Stomach (tissue), 9 donors: ENCODE results near the gene AGAP1. TPM values are rescaled to one million over a fixed set of nuclear protein-coding genes. Genes with fewer than 3 reads are reported as not detected.

ENCODE experiments used
- DNase-seq, 2 donors: peaks; one replicate each; pipeline versions ENCODE4 v3.0.0 to v3.0.0-alpha.2; 2013 to 2019
- H3K27ac ChIP-seq, 5 donors: fragments of 200-600 bp in 4 of 5; sonication (generic) in 4 of 5; one replicate each; pipeline ENCODE4 v1.5.1; 2013 to 2019; ENCODE audit warnings: mild to moderate bottlenecking in 1 of 5, moderate library complexity in 1 of 5
- H3K27me3 ChIP-seq, 3 donors: fragments of 200-600 bp; sonication (generic); one replicate each; pipeline ENCODE4 v1.5.1; 2017 to 2019; ENCODE audit warnings: mixed run types in 1 of 3
- H3K36me3 ChIP-seq, 4 donors: fragments of 200-600 bp; sonication (generic); 1 replicate in 3 of 4; 2 replicates in 1 of 4; pipeline ENCODE4 v1.5.1; 2016 to 2019
- H3K4me1 ChIP-seq, 4 donors: fragments of 200-600 bp; sonication (generic); one replicate each; pipeline ENCODE4 v1.5.1; 2016 to 2019
- H3K4me3 ChIP-seq, 4 donors: fragments of 200-600 bp; sonication (generic) in 3 of 4; one replicate each; pipeline ENCODE4 v1.5.1; 2016 to 2019; ENCODE audit warnings: mild to moderate bottlenecking in 1 of 4
- H3K9me3 ChIP-seq, 4 donors: fragments of 200-600 bp; sonication (generic); one replicate each; pipeline ENCODE4 v1.5.1; 2016 to 2019
- EP300 ChIP-seq: sonication (generic); formaldehyde crosslinking; IDR thresholded peaks from one replicate; pipeline ENCODE4 v1.6.1; 2017; ENCODE audit warnings: antibody characterized with exemption
- POLR2A ChIP-seq, 4 donors: fragments of 450-650 bp; IDR thresholded peaks; one replicate each; pipeline ENCODE4 v1.6.1; 2016; ENCODE audit warnings: antibody characterized with exemption in 4 of 4, control low read depth in 2 of 4, mild to moderate bottlenecking in 1 of 4, moderate library complexity in 1 of 4
- POLR2AphosphoS5 ChIP-seq, 3 donors: sonication (generic); formaldehyde crosslinking; IDR thresholded peaks; one replicate each; pipeline ENCODE4 v1.6.1; 2016; ENCODE audit warnings: antibody characterized with exemption in 3 of 3
- WGBS, 5 donors: extraction: QIAGEN DNeasy Blood & Tissue Kit in 3 of 5; methylation state at CpG; one replicate each; pipeline versions ENCODE4 v1.1.5 to v1.1.7; 2013 to 2018; 5-methylcytosine and 5-hydroxymethylcytosine counted together
- intact Hi-C: fragments of 100-400 bp; cut with DNase I; formaldehyde crosslinking; loops from one replicate; pipeline ENCODE4 v1.15.1; 2023; ENCODE audit warnings: low total_unique reads
- polyA plus RNA-seq, 3 donors: library from polyadenylated mRNA; stranded (reverse); fragments of 200-250 nt; gene quantifications; one replicate each; pipeline ENCODE4 v1.2.3, GENCODE V29; 2013
- total RNA-seq, 5 donors: library from RNA; depleted of rRNA; stranded (reverse); fragments of >200 nt; gene quantifications; one replicate each; pipeline versions ENCODE4 v1.1.0 to v1.2.3, GENCODE V29; 2014 to 2016
- TF ChIP-seq, protein P1 (sequence below), 7 experiments: fragments of 450-650 bp in 4 of 7; fragments of 200-600 bp in 3 of 7; sonication (generic) in 3 of 7; IDR thresholded peaks; one replicate each; pipeline ENCODE4 v1.5.1; 2016 to 2019; ENCODE audit warnings: antibody characterized with exemption in 7 of 7, control low read depth in 2 of 7, mild to moderate bottlenecking in 1 of 7
- donor health status: healthy with polysubstance abuse.
- donor health status: Bipolar disorder and iron deficiency.
- donor health status: healthy.

The AGAP1 gene
- total and polyA plus RNA-seq, 8 donors = 4.2 to 139 (median 35.0) TPM

DNA sequence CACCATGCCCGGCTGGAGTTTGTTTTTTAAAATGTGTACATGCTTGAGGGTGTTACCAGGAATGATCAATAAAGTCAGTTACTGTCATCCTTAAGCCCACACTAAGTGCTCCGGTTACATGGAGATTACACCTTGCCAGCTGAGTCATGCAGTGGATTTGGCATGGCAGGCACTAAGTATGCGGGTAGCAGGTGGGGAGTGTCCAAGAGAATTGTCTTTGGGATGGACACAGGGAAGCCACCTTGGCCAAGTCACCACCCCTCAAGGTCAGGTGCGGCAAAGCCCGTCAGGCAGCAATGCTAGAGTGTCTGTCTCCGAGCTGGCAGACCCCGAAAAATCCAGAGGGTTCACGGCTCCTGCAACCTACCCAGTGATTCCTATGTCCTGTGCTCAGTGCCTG lies 619.6 kb downstream of the AGAP1 start:
- WGBS, 5 donors = 92 to 96% (median 93%) methylated on average over 7 to 8 of the region's 8 CpGs
- Histone ChIP-seq H3K36me3 (no peaks in the 10 kb centered on the region), H3K27ac (no peak overlapping the region), H3K27me3 (no peaks in the 10 kb centered on the region), H3K4me3 (no peak overlapping the region), H3K4me1 (peaks cover 0 to 8% (median 7%) of the 10 kb centered on the region in 4 donors), H3K9me3 (no peaks in the 10 kb centered on the region)
- TF ChIP-seq EP300 (no peak), POLR2AphosphoS5 (IDR thresholded peaks at IDR 0.05) (no peak), POLR2A (IDR thresholded peaks at IDR 0.05) (no peak)
- TF ChIP-seq, protein P1, sequence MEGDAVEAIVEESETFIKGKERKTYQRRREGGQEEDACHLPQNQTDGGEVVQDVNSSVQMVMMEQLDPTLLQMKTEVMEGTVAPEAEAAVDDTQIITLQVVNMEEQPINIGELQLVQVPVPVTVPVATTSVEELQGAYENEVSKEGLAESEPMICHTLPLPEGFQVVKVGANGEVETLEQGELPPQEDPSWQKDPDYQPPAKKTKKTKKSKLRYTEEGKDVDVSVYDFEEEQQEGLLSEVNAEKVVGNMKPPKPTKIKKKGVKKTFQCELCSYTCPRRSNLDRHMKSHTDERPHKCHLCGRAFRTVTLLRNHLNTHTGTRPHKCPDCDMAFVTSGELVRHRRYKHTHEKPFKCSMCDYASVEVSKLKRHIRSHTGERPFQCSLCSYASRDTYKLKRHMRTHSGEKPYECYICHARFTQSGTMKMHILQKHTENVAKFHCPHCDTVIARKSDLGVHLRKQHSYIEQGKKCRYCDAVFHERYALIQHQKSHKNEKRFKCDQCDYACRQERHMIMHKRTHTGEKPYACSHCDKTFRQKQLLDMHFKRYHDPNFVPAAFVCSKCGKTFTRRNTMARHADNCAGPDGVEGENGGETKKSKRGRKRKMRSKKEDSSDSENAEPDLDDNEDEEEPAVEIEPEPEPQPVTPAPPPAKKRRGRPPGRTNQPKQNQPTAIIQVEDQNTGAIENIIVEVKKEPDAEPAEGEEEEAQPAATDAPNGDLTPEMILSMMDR (IDR thresholded peaks at IDR 0.05) = no peak
- no peak for DNase-seq
- intact Hi-C loops = no loop called here

DNA sequence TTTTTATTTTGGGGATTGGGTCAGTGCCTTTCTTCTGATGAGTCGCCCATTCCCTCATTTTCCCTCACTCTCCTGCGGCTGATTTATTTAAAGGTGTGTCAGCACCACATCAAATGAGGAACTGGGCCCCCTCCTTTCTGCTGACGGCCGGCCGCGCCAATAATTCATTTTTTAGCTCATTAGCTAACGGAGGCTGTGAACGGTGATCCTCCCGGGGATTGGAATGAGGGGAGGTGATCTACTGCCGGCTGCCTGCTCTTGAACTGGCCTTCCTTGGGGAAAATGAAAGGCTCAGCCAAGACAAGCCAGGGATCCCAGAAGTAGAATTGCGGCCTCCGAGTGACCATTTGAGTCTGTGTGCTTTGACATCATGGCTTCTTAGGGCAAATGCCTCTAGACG lies 620.1 kb downstream of the AGAP1 start:
- H3K9me3 ChIP-seq = no peaks in the 10 kb centered on the region
- H3K4me3 ChIP-seq = no peak overlapping the region
- no peak overlapping the region for H3K27ac ChIP-seq
- no peak for TF ChIP-seq EP300
- TF ChIP-seq, protein P1 (IDR thresholded peaks at IDR 0.05) = no peak
- TF ChIP-seq POLR2A (IDR thresholded peaks at IDR 0.05) = no peak
- no peak for TF ChIP-seq POLR2AphosphoS5 (IDR thresholded peaks at IDR 0.05)
- DNase-seq = no peak
- no peaks in the 10 kb centered on the region for H3K27me3 ChIP-seq
- H3K4me1 ChIP-seq = peaks cover 0 to 11% (median 9%) of the 10 kb centered on the region in 4 donors
- intact Hi-C loops = no loop called here
- WGBS, 5 donors = 91 to 95% (median 94%) methylated on average over 13 of the region's 13 CpGs
- no peaks in the 10 kb centered on the region for H3K36me3 ChIP-seq

DNA sequence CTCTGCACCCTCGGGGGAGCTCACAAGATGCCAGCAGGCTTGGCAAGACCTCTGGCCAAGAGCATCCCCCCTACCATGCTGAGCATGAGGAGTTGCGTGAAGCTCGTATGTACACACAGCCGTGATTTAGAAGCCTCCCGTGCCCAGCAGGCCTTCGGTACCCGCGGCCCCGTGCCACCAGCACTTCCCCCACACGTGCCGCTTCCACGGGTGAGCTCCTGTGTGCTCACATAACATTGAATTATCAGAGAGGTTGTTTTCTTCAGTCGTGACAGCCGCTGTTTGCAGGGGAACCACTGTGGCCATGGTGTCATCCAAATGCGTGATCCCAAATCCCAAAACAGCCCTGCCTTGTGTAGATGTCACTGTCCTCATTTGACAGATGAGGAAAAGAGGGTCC lies 621.1 kb downstream of the AGAP1 start:
- Histone ChIP-seq H3K27me3 (no peaks in the 10 kb centered on the region), H3K4me3 (no peak overlapping the region), H3K27ac (no peak overlapping the region), H3K4me1 (peaks cover 0 to 11% (median 9%) of the 10 kb centered on the region in 4 donors), H3K9me3 (no peaks in the 10 kb centered on the region), H3K36me3 (no peaks in the 10 kb centered on the region)
- TF ChIP-seq POLR2A (IDR thresholded peaks at IDR 0.05) (no peak), EP300 (no peak), POLR2AphosphoS5 (IDR thresholded peaks at IDR 0.05) (no peak)
- TF ChIP-seq, protein P1 (IDR thresholded peaks at IDR 0.05) = no peak
- intact Hi-C loops = no loop called here
- no peak for DNase-seq
- 89 to 95% (median 92%) methylated on average over 15 of the region's 15 CpGs for WGBS, 5 donors

DNA sequence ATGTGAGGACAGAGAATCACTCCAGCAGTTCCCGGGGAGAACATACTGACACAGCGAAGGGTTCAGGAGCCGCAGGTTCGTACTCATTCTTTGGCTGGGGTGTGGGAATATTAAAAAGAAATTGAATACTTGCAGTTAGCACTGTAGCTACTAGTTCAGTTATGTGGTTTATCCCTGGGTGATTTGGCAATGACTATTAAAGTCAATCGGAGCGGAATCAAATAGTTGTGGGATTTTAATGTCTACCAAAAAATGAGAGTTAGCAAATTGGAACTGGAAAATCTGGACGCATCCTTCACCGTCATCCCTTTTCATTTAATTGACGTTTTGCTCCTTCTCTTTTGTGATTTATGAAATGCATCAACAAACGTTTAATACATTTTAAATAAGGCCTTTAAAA lies 623.6 kb downstream of the AGAP1 start:
- Histone ChIP-seq H3K4me1 (peaks cover 0 to 11% (median 9%) of the 10 kb centered on the region in 4 donors), H3K4me3 (no peak overlapping the region), H3K27me3 (no peaks in the 10 kb centered on the region), H3K9me3 (no peaks in the 10 kb centered on the region), H3K27ac (peak overlapping the region in 1 of 5 donors; percentile 46), H3K36me3 (peaks cover 0 to 22% (median 10%) of the 10 kb centered on the region in 4 donors)
- intact Hi-C loops = no loop called here
- TF ChIP-seq POLR2AphosphoS5 (IDR thresholded peaks at IDR 0.05) (no peak), POLR2A (IDR thresholded peaks at IDR 0.05) (no peak), EP300 (no peak)
- TF ChIP-seq, protein P1 (IDR thresholded peaks at IDR 0.05) = no peak
- no peak for DNase-seq
- WGBS, 5 donors = 74 to 80% (median 76%) methylated on average over 10 of the region's 10 CpGs
